Neural progenitor cell (in vitro differentiated cells): ENCODE data around the gene NIPSNAP3A.

Source experiments
- CTCF ChIP-seq: fragments of 200-600 bp; sonication (generic); IDR thresholded peaks from 2 replicates; pipeline ENCODE4 v1.5.1; 2017; ENCODE audit warnings: antibody characterized with exemption, mild to moderate bottlenecking
- EZH2 ChIP-seq: fragments of 200-600 bp; sonication (generic); IDR thresholded peaks from 2 replicates; pipeline ENCODE4 v1.6.1; 2017; ENCODE audit warnings: antibody characterized with exemption, mild to moderate bottlenecking, moderate library complexity

- TF ChIP-seq CTCF (no peak), EZH2 (no peak)
These were observed 32.6 kb downstream of the NIPSNAP3A start for GRCh38 chr9:104779946-104780535.
